ENCODE data around the gene CTIF. TPM values are rescaled to one million over a fixed set of nuclear protein-coding genes. Genes with fewer than 3 reads are reported as not detected.

Gene CTIF
- total RNA-seq, 4 donors from 2014 or later, result 29.0 to 61.5 (median 37.7) TPM

- H3K4me1 ChIP-seq, result peaks cover 43% of the 10 kb centered on the region
- H3K27ac ChIP-seq, result no peak overlapping the region
Measured at GRCh38 chr18:48840491-48840877, 301.7 kb downstream of the CTIF start.

GRCh38 chr18:48841381-48842258, 302.8 kb downstream of the CTIF start:
- Histone ChIP-seq H3K9me3 (no peaks in the 10 kb centered on the region), H3K36me3 (no peaks in the 10 kb centered on the region), H3K27me3 (no peaks in the 10 kb centered on the region), H3K27ac (peak overlapping the region; percentile 69), H3K4me3 (no peak overlapping the region), H3K4me1 (peaks cover 43% of the 10 kb centered on the region)
- TF ChIP-seq POLR2AphosphoS5 (IDR thresholded peaks at IDR 0.05) (no peak), EP300 (IDR thresholded peaks at IDR 0.05) (no peak), CTCF (IDR thresholded peaks at IDR 0.05) (no peak), POLR2A (IDR thresholded peaks at IDR 0.05) (no peak)
- 84% methylated on average over 19 of the region's 31 CpGs for WGBS
- DNase-seq (ENCODE audit: low spot score in 2 of 2), result no peak

More at GRCh38 chr18:48840491-48840877, 301.7 kb downstream of the CTIF start:
- TF ChIP-seq POLR2A (IDR thresholded peaks at IDR 0.05) (no peak), POLR2AphosphoS5 (IDR thresholded peaks at IDR 0.05) (no peak), CTCF (IDR thresholded peaks at IDR 0.05) (no peak)
- DNase-seq (ENCODE audit: low spot score in 2 of 2), result no peak
- Histone ChIP-seq H3K4me3 (no peak overlapping the region), H3K9me3 (no peaks in the 10 kb centered on the region), H3K36me3 (no peaks in the 10 kb centered on the region), H3K27me3 (no peaks in the 10 kb centered on the region)
- 40% methylated on average over 3 of the region's 3 CpGs for WGBS

GRCh38 chr18:48842259-48843061, 303.6 kb downstream of the CTIF start:
- Histone ChIP-seq H3K27me3 (no peaks in the 10 kb centered on the region), H3K4me1 (peaks cover 45% of the 10 kb centered on the region), H3K9me3 (no peaks in the 10 kb centered on the region), H3K36me3 (no peaks in the 10 kb centered on the region), H3K27ac (peak overlapping the region; percentile 69), H3K4me3 (no peak overlapping the region)
- peak in 1 of 2 donors; percentile 62 for DNase-seq (ENCODE audit: low spot score in 2 of 2)
- WGBS, result 86% methylated on average over 19 of the region's 19 CpGs
- no peak for TF ChIP-seq POLR2AphosphoS5 (IDR thresholded peaks at IDR 0.05)
- no peak for TF ChIP-seq POLR2A (IDR thresholded peaks at IDR 0.05)
- no peak for TF ChIP-seq EP300 (IDR thresholded peaks at IDR 0.05)
- TF ChIP-seq CTCF (IDR thresholded peaks at IDR 0.05), result no peak

DNA sequence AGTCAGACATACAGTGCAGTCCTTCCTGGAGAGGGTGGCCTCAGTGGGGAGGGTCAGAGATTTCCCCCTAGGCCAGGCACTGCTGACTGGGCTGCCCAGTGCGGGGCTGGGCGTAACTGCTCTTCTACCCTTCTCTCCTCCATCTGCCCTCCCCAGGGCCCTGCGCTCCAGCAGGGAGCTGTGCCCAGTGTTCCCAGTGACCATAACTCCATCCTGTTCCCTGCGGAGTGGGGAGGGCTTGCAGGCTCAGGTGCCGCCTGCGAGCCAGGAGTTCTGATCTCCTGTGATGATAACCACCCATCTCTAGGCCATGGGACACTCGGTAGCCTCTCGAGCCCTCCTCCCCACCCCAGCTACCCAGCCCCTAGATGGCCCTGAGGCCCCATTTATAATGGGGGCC, 304.3 kb downstream of the CTIF start:
- 100% methylated on average over 3 of the region's 8 CpGs for WGBS

More for the DNA sequence above, 304.3 kb downstream of the CTIF start:
- no peak overlapping the region for H3K27ac ChIP-seq
- peak in 1 of 2 donors; percentile 37 for DNase-seq (ENCODE audit: low spot score in 2 of 2)
- H3K4me3 ChIP-seq, result no peak overlapping the region
- TF ChIP-seq POLR2A (IDR thresholded peaks at IDR 0.05), result no peak
- TF ChIP-seq POLR2AphosphoS5 (IDR thresholded peaks at IDR 0.05), result no peak
- no peak for TF ChIP-seq EP300 (IDR thresholded peaks at IDR 0.05)
- TF ChIP-seq CTCF (IDR thresholded peaks at IDR 0.05), result no peak
- peaks cover 50% of the 10 kb centered on the region for H3K4me1 ChIP-seq
- H3K27me3 ChIP-seq, result no peaks in the 10 kb centered on the region
- H3K9me3 ChIP-seq, result no peaks in the 10 kb centered on the region
- no peaks in the 10 kb centered on the region for H3K36me3 ChIP-seq
